ENCODE results near the gene HIP1.
"Not testable (repeated sequence)": the region's sequence is repeated elsewhere in the genome, so short reads cannot be mapped to it uniquely, and the experiment has no call there.

GRCh38 chr7:75569629-75570282, 169.0 kb downstream of the HIP1 start:
- TF ChIP-seq POLR2A, CTCF, POLR2AphosphoS5 (IDR thresholded peaks at IDR 0.05): not testable (repeated sequence)

Measured in sigmoid colon (tissue), 4 donors.